Subcutaneous abdominal adipose tissue (tissue), 5 donors: ENCODE measurements around the gene DNAI4.
"Not testable (repeated sequence)": the region's sequence is repeated elsewhere in the genome, so short reads cannot be mapped to it uniquely, and the experiment has no call there.

Experiments
- H3K27ac ChIP-seq: one replicate; pipeline ENCODE4 v1.7.0; 2013; ENCODE audit warnings: low read depth, mild to moderate bottlenecking, inconsistent platforms, low read length, moderate library complexity
- H3K27me3 ChIP-seq, 5 donors: one replicate each; pipeline ENCODE4 v1.7.0; 2013; ENCODE audit warnings: low read length in 5 of 5, inconsistent platforms in 1 of 5; ENCODE audit not compliant: control insufficient read depth in 5 of 5, insufficient read depth in 4 of 5
- H3K36me3 ChIP-seq, 5 donors: one replicate each; pipeline ENCODE4 v1.7.0; 2013; ENCODE audit warnings: low read length in 5 of 5; ENCODE audit not compliant: control insufficient read depth in 5 of 5, insufficient read depth in 5 of 5
- H3K4me1 ChIP-seq, 5 donors: one replicate each; pipeline ENCODE4 v1.7.0; 2013; ENCODE audit warnings: low read length in 5 of 5, mild to moderate bottlenecking in 3 of 5, moderate library complexity in 1 of 5; ENCODE audit not compliant: control insufficient read depth in 5 of 5, insufficient read depth in 5 of 5
- H3K4me3 ChIP-seq, 5 donors: one replicate each; pipeline ENCODE4 v1.7.0; 2013; ENCODE audit warnings: low read length in 5 of 5, low read depth in 1 of 5
- H3K9ac ChIP-seq, 5 donors: one replicate each; pipeline ENCODE4 v1.7.0; 2013; ENCODE audit warnings: low read length in 5 of 5, mild to moderate bottlenecking in 4 of 5, moderate library complexity in 3 of 5
- H3K9me3 ChIP-seq, 5 donors: one replicate each; pipeline ENCODE4 v1.7.0; 2013; ENCODE audit warnings: low read length in 5 of 5; ENCODE audit not compliant: control insufficient read depth in 5 of 5
- donor health status: healthy.
- donor health status: healthy.
- donor health status: healthy.
- donor health status: healthy.
- donor health status: healthy.

The DNAI4 gene, protein sequence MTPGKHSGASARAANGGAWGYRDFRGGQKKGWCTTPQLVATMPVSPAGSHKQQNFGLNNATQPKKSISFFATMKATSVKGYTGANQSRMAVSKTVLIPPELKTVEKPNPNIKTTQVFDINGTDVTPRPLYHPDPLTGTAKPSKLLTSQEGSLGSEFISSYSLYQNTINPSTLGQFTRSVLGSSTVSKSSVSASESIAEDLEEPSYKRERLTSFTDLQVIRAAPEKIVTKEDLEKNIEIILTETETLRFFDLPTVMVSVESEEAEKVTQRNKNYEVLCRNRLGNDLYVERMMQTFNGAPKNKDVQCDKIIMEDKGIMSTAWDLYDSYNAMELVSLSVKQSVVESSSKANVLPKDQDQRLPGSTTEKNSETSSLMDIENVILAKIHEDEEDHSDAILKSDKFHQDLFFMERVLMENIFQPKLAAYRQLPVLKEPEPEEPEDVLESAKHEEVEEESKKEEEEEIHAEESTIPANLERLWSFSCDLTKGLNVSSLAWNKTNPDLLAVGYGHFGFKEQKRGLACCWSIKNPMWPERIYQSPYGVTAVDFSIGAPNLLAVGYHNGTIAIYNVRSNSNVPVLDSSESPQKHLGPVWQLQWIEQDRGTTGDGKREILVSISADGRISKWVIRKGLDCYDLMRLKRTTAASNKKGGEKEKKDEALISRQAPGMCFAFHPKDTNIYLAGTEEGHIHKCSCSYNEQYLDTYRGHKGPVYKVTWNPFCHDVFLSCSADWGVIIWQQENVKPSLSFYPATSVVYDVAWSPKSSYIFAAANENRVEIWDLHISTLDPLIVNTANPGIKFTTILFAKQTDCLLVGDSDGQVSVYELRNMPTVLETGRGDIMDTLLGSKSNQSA

DNA sequence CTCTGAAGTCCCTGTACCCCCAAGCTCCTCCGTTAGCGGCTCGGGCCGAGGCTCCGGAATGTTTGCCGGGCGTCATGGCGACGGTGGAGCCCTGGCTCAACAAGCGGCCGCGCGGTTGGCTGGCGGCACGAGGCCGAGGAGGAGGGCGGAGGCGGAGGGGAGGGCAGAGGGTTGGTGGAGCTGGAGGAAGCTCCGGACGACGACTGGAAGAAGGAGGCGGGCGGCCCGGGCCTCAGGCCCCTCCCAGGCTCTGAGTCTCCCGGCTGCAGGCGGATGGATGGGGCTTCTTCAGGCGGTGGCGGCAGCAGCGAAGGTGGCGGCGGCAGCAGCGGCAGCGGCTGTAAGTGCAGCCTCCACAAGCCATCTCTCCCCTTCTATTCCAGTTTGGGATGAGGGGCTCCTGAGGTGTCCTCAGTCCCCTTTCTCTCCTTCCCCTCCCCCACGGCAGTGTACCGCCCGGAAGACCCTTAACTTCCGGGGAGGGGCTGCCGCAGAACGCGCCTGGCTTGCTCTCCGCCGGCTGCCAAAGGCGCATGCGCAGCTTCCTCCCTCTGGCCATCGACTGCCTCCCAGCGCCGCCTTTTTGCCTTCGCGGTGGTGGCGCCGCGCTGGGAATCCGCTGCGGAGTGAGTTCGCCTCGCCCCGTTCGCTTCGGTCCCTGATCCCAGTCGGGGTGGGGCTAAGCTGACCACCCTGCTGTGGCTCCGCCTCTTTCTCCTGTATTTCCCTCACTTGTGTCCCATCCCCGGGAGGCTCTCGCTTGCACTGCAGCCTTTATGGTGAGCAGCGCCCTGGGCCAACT lies at the start of gene DNAI4, which contains the start of gene MIER1:
TSS of gene DNAI4 (minus strand) at position 101 of the 802 bp plus-strand sequence. CDS start at position 76, 25 bp downstream.
TSS of gene MIER1 (plus strand) at position 235 of the 802 bp plus-strand sequence. CDS start at position 274, 39 bp downstream.
- peaks cover 8 to 25% (median 22%) of the 10 kb centered on the region in 5 donors for H3K4me1 ChIP-seq
- H3K9me3 ChIP-seq, result no peaks in the 10 kb centered on the region
- H3K4me3 ChIP-seq, result peak within 1 kb of the TSS; percentile 82 to 98 (median 95)
- H3K36me3 ChIP-seq, result peaks cover 0 to 2% (median 0%) of the 10 kb centered on the region in 5 donors
- peak within 1 kb of the TSS; percentile 84 for H3K27ac ChIP-seq
- no peaks in the 10 kb centered on the region for H3K27me3 ChIP-seq
- peak within 1 kb of the TSS; percentile 33 to 95 (median 83) for H3K9ac ChIP-seq

DNA sequence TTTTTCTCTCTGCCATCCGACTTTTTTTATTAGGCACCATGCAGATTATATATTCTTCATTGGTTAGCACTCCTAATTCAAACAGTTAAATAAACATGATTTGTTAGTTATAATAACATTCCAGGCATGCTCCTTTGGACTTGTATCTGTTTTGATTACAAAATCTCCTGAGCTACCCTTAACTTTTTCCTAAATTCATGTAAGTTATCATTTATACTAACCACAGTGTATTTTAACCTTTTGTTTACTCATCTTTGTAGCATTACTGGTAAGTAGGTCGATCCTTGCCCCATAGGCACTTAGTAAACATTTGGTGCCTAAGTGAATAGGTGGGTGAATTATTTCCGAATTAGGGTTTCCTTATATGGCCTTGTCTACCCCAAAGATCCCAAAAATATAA lies 43.9 kb upstream of the DNAI4 start:
- Histone ChIP-seq H3K27me3 (no peaks in the 10 kb centered on the region), H3K9me3 (no peaks in the 10 kb centered on the region), H3K4me3 (no peak overlapping the region), H3K9ac (no peak overlapping the region), H3K27ac (no peak overlapping the region), H3K36me3 (peaks cover 40 to 57% (median 41%) of the 10 kb centered on the region in 5 donors), H3K4me1 (no peaks in the 10 kb centered on the region)

DNA sequence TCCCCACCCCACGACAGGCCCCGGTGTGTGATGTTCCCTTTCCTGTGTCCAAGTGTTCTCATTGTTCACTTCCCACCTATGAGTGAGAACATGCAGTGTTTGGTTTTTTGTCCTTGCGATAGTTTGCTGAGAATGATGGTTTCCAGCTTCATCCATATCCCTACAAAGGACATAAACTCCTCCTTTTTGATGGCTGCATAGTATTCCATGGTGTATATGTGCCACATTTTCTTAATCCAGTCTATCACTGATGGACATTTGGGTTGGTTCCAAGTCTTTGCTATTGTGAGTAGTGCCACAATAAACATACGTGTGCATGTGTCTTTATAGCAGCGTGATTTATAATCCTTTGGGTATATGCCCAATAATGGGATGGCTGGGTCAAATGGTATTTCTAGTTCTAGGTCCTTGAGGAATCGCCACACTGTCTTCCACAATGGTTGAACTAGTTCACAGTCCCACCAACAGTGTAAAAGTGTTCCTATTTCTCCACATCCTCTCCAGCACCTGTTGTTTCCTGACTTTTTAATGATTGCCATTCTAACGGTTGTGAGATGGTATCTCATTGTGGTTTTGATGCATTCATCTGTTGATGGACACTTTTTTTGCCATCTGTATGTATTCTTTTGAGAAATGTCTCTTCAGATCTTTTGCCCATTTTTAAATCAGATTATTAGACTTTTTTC lies 41.7 kb upstream of the DNAI4 start:
- not testable (repeated sequence) for H3K4me1 ChIP-seq, H3K27ac ChIP-seq, H3K4me3 ChIP-seq, H3K27me3 ChIP-seq, H3K9ac ChIP-seq, H3K9me3 ChIP-seq
- H3K36me3 ChIP-seq, result peaks cover 43 to 61% (median 50%) of the 10 kb centered on the region in 5 donors

DNA sequence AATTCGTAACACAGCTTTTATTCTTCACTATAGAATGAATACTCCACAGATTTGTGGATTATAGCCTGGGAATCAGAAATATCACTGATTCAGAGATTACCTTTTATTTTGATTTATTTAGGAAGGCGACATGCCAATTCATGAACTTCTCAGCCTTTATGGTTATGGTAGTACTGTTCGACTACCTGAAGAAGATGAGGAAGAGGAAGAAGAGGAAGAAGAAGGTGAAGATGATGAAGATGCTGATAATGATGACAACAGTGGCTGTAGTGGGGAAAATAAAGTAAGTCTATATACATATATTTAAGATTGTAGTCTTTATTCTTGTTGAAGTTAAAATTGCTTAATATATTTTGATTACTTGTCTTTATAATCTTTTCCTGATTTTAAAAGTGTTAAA lies 33.3 kb upstream of the DNAI4 start:
- no peaks in the 10 kb centered on the region for H3K27me3 ChIP-seq
- H3K9me3 ChIP-seq, result no peaks in the 10 kb centered on the region
- no peaks in the 10 kb centered on the region for H3K4me1 ChIP-seq
- H3K27ac ChIP-seq, result no peak overlapping the region
- peaks cover 32 to 56% (median 38%) of the 10 kb centered on the region in 5 donors for H3K36me3 ChIP-seq
- H3K4me3 ChIP-seq, result no peak overlapping the region
- no peak overlapping the region for H3K9ac ChIP-seq

DNA sequence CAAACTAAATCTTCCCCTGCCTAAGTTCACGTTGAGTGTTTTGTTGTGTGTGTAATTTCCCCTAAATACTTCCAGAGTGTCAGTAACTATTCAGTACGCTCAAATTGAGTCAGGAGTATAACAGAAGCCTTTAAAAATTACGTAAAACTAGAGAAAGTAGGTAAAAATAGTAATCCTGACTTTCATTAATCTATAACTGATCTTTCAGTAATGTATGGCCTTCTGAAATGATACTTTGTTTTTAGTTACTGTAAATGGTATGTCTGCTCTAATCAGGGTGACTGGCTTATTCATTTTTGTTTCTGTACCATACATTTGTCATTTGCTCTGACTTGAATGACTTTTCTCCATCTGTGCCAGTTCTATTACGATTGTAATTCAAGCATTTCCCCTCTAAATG lies 29.6 kb upstream of the DNAI4 start:
- Histone ChIP-seq H3K27me3 (no peaks in the 10 kb centered on the region), H3K36me3 (peaks cover 25 to 50% (median 36%) of the 10 kb centered on the region in 5 donors), H3K9me3 (no peaks in the 10 kb centered on the region), H3K27ac (no peak overlapping the region), H3K4me1 (no peaks in the 10 kb centered on the region), H3K4me3 (no peak overlapping the region), H3K9ac (no peak overlapping the region)

DNA sequence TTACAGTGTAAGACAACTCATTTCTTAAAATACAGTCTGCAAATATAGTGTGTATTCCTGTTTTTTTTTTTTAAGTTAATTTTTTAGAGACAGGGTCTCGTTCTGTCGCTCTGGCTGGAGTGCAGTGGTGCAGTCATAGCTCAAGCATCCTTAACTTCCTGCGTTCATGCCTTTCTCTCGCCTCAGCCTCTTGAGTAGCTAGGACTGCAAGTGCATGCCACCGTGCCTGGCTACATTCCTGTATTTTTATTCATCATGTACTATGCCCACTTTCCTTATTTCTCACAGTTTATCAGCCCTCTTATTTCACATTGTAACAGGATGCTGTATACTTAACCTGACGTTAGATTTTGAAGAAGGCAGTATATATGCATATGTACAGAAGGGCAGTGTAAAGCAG lies 26.9 kb upstream of the DNAI4 start:
- peaks cover 0 to 8% (median 0%) of the 10 kb centered on the region in 5 donors for H3K4me1 ChIP-seq
- no peak overlapping the region for H3K27ac ChIP-seq
- peaks cover 34 to 62% (median 38%) of the 10 kb centered on the region in 5 donors for H3K36me3 ChIP-seq
- H3K27me3 ChIP-seq, result no peaks in the 10 kb centered on the region
- no peak overlapping the region for H3K4me3 ChIP-seq
- H3K9me3 ChIP-seq, result no peaks in the 10 kb centered on the region
- H3K9ac ChIP-seq, result no peak overlapping the region

DNA sequence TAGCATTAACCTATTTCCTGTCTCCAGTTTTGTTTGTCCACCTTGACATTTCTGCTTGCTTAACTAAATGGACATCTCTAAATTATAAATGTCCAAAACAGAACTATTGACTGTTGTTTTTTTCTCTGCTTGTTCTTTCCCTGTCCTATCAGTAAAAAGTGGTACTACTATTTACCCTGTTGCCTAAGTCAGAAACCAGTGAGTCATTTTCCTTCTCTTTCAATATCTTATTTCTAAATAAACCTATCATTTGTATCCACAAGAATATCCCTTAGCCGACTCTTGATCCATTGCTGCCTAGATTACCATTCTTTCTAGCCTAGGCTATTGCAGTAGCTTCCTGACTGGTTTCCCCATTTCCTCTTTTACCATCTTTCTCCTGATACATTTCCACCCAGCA lies 22.6 kb upstream of the DNAI4 start:
- Histone ChIP-seq H3K36me3 (peaks cover 20 to 44% (median 40%) of the 10 kb centered on the region in 5 donors), H3K27ac (no peak overlapping the region), H3K4me1 (peaks cover 0 to 11% (median 3%) of the 10 kb centered on the region in 5 donors), H3K9me3 (no peaks in the 10 kb centered on the region), H3K4me3 (no peak overlapping the region), H3K27me3 (no peaks in the 10 kb centered on the region), H3K9ac (no peak overlapping the region)

DNA sequence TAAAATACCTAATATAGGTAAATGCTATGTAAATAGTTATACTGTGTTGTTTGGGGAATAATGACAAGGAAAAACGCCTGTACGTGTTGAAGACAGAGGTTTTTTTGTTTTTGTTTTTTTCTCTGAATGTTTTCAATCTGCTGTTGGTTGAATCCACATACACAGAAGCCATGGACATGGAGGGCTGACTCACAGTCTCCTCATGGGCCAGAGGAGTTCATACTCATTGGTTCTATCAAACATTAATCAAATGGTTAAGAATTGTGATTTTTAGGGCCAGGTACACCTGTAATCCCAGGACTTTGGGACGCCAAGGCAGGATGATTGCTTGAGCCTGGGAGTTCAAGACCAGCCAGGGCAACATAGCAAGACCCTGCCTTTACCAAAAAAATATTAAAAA lies 20.7 kb upstream of the DNAI4 start:
- H3K27me3 ChIP-seq, result no peaks in the 10 kb centered on the region
- H3K9ac ChIP-seq, result no peak overlapping the region
- no peak overlapping the region for H3K4me3 ChIP-seq
- peaks cover 0 to 11% (median 3%) of the 10 kb centered on the region in 5 donors for H3K4me1 ChIP-seq
- no peak overlapping the region for H3K27ac ChIP-seq
- peaks cover 13 to 35% (median 28%) of the 10 kb centered on the region in 5 donors for H3K36me3 ChIP-seq
- no peaks in the 10 kb centered on the region for H3K9me3 ChIP-seq
